Inflammatory macrophage treated with lipopolysaccharide for 4 hours (primary cell): ENCODE results near the gene CAMK4.
"Not testable (repeated sequence)": the region's sequence is repeated elsewhere in the genome, so short reads cannot be mapped to it uniquely, and the experiment has no call there.

Experiments used
- DNase-seq: peaks from one replicate; pipeline ENCODE4 v3.0.0-alpha.2; 2020

The CAMK4 gene

GRCh38 chr5:111261610-111262009 lies 37.4 kb downstream of the CAMK4 start:
- DNase-seq = no peak

DNA sequence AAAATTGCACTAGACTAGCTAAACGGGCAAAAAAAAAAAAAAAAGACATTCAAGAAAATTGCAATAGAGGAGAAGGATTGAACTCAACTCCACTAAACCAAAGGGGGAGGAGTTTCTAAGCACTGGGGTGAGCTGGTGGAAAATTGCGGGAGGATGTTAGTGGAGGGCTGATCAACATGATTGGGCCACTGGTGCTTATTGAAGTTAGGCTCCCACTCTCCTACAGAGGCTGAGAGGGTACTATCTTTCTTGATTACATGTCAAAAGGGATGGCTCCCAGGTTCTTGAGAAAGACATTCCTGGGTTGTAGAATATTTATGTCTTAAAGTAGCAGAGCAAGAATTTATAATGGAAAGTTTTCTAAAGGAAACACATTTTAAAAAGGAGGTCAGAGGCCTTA lies 38.0 kb downstream of the CAMK4 start:
- no peak for DNase-seq

- no peak for DNase-seq
Measured at GRCh38 chr5:111262815-111263214, 38.6 kb downstream of the CAMK4 start.

DNA sequence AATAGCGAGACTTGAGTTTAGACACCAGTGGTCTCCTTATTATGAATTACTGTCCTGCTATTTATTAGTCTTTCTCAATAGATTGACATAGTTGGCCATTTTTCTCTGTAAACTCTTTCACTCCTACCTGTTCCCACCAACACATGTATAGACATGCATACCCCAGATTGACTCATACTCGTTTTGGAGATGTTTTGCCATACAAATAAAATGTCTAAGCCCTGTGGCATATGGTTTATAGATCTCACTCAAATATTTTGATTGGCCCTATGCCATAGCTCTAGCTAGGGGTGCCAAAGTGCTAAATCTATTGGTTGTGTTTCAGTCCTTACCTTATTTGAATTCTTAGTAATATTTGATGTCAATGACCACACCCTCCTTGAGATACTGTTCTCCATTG lies 42.3 kb downstream of the CAMK4 start:
- no peak for DNase-seq

GRCh38 chr5:111268300-111268699 lies 44.1 kb downstream of the CAMK4 start:
- no peak for DNase-seq

DNA sequence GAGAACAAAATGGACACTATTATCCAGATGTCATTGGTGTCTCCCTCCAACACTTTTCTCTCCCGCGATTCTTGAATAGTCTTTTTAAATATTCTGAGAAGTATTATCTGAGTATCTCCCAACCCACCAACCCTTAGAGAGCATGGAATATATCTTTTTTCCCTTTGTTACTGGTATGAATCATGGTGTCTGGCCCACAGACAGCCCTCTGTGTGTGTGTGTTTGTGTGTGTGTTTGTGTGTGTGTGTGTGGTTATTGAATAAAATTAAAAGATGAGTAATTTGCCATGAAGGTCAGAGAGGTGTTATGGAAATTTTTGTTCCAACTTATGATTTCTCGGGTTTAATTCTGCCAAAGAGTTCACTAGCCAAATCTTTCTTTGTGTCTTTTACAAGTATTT lies 47.7 kb downstream of the CAMK4 start:
- DNase-seq = no peak

- DNase-seq = no peak
Measured at GRCh38 chr5:111277061-111277460, 52.9 kb downstream of the CAMK4 start.

DNA sequence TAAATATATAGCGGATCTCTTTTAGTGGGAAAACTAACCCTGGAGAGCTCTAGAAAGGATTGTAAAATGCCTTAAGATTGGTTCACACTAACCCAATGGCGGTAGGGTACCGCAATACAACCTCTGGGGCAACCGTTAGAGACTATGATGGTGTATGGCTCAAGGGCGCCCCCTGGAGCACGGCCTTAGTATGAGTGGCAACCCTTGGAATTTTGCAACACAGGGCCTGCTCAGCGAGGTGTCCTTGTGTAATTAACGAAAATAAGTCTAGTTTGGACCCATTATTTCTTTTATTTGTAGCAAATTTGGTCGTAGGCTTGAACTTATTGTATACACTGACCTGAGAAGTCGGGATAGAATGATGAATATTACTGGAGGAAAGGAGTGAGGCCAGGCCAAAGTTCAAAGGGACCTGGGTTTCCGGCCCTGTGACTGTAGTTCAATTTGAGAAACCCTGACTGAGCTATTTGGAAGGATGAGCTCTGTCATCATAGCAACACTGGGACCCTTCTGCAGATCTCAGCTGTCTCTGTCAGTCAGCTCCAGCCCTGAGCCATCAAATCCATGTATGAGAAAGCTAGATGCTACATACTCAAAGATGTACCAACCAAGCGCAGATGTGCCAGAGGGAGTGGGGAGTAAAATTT lies 54.8 kb downstream of the CAMK4 start:
- peak; percentile 47 for DNase-seq

- DNase-seq = no peak
Measured at GRCh38 chr5:111280282-111280951, 56.2 kb downstream of the CAMK4 start.

GRCh38 chr5:111282798-111283197 lies 58.6 kb downstream of the CAMK4 start:
- no peak for DNase-seq

DNA sequence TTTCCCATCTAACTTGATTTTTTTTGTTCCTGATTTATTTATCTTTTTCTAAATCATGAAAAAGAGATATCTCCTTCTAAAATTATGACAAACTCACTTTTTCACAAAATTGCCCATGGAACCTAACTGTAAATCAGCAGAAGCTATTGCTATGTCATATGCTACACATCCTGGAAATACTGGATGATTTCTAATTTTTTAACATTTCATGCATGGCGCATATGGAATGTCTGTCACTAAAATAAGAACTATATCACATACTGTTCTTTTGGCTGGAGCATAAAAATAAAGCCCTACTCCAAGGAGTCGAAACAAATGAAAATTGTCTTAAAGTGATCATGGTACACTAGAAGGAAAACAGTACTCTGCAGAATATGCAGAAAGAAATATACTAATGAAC lies 60.6 kb downstream of the CAMK4 start:
- no peak for DNase-seq

- no peak for DNase-seq
Measured at GRCh38 chr5:111294551-111294950, 70.4 kb downstream of the CAMK4 start.

DNA sequence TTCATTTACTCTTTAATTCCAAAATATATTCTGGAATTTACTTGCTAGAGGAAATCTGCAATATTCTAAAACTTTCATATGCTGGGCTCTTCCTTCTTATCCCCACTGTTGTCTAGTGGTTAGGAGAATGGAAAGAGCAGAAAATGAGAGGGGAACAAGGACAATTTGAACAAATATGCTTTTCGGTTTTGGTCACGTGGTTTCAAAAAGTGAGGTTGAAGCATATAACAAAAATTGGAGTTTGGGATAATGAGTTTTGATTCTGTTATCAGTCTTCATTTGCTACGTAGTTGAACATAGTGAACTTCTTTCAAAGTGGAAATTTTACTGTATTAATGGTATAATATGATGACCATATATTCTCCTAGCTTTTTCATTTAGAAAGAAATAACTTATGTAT lies 71.5 kb downstream of the CAMK4 start:
- no peak for DNase-seq

DNA sequence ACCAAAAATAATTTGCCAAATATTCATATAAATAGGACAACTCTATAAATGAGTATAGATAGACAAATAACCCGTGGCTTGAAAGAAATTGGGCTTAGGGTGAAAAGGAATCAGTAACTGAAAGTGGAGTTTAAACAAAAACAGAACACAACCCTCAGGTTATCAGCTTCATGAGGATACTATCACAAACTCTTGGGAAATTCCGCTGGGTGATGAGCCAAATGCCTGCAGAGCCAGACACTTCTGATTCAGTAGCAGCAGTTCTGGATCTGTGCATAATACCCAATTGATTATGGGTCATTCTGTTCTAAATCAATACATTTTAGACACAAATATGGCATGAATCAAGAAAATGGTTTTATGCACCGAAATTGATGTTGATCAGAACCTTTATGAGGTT lies 72.4 kb downstream of the CAMK4 start:
- DNase-seq = no peak

- DNase-seq = no peak
Measured at GRCh38 chr5:111299067-111299481, 74.9 kb downstream of the CAMK4 start.

DNA sequence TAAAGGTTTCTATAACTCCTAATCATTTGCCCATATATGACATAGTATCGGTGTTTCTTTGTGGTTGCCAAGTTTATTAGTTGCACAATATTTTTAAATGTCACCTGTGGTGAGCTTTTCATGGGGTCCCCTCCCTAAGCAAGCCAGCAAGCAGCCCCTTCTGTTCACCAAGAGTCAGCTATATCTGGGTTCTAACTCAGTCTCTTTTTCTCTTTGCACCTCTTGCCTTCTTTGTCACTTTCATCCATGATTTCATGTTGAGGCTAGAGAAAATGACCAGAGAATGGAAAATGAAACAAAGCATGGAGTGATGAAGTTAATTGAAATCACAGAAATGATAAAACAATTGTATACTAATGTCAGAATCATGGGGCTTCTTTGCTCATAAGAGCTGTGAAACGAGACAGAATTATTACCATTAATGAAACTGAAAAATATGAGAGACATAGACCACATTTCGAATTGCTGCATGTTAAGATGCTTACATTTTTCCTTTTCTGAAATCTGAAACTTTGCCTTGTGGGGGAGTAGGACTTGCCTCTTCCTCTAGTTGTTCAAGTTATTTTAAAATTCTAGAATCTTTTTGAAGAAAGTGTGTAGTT lies 75.7 kb downstream of the CAMK4 start:
- DNase-seq = no peak

- no peak for DNase-seq
Measured at GRCh38 chr5:111301264-111301663, 77.1 kb downstream of the CAMK4 start.

- not testable (repeated sequence) for DNase-seq
Measured at GRCh38 chr5:111302043-111302442, 77.9 kb downstream of the CAMK4 start.

- no peak for DNase-seq
Measured at GRCh38 chr5:111308951-111309350, 84.8 kb downstream of the CAMK4 start.

DNA sequence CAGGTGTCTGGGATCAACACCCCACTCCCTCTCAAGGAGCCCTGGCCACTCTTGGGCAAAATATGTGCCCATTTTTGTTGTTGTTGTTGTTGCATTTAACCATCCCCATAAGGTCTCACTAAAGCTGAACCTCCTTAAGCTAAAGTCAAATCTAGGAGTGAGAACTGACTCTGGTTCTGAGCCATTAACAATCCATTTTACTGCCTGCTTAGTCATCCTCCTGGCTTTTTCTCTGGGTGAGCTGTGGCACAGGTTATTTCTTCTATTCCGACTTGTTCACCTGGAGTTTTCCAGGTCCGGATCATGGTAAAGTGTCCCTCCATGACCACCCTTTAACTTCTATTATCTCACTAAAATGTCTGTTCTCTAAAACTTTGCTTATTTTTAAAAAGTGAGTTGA lies 85.2 kb downstream of the CAMK4 start:
- no peak for DNase-seq

- no peak for DNase-seq
Measured at GRCh38 chr5:111310711-111311620, 86.8 kb downstream of the CAMK4 start.

GRCh38 chr5:111311666-111312065 lies 87.5 kb downstream of the CAMK4 start:
- no peak for DNase-seq

DNA sequence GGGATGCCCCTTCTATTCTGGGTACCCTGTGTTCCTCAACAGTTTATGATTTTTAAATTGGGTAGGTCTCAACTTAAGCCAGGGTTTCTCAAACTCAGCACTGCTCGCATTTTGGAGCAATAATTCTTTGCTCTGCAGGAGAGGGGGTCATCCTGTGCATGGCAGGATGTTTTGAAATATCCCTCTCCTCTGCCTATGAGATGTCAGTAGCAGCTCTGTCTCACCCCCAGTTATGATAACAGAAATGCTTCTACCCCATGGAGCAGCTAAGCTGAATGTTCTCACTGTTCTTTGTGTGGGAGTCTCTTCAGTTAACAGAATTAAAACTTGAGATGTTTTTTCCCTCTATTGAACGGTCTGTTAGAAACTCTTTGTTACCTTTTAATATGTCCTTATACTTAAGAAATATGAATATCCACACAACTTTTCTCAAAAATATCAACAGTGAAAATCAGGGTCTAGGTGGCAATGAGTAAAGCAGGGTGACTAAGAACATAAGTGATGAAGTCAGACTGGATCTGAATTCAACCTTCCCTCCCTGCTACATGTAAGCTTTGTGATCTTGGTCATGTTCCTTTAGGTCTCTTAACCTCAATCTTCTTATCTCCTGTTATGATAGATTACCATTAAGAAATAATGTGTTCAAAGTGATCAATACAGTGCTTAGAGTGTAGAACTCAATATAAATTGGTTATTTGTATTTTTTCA lies 89.0 kb downstream of the CAMK4 start:
- no peak for DNase-seq
